ENCODE measurements around the gene IGLL1. TPM values are rescaled to one million over a fixed set of nuclear protein-coding genes. Genes with fewer than 3 reads are reported as not detected.

Gene IGLL1
- polyA plus RNA-seq, 1 of the 3 experiments (the other 2 are of a cell fraction) = not detected

DNA sequence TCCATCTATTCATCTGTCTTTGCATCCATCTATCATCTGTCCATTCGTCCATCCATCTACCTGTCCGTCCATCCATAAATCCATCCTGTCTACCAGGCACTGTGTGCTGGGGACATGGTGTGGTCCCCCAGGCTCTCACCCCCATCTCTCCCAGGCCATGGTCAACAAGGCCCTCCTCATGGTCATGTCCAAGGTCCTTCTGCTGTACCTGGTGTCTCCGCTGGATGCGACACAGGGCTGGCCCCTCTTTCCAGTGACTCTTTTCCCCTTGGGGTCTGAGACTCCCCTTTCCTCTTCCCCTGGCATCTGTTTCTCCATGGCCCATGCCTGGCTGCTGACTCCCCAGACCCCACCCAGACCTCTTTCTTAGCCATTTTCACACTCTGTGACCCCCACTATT, 4.5 kb downstream of the IGLL1 start:
- Histone ChIP-seq H3K27me3 (ENCODE audit: insufficient read depth) (no peaks in the 10 kb centered on the region), H3F3A (replicated peaks; ENCODE audit: insufficient read depth) (no peaks in the 10 kb centered on the region), H3K9me3 (no peaks in the 10 kb centered on the region), H3K27ac (ENCODE audit: low read depth in 2 of 2, low read length in 1 of 2) (no peak overlapping the region), H3K79me2 (ENCODE audit: insufficient read depth) (no peaks in the 10 kb centered on the region), H3K36me3 (replicated peaks in 1 of 2; ENCODE audit: control insufficient read depth in 1 of 2, insufficient read depth in 2 of 2, low read length in 1 of 2) (no peaks in the 10 kb centered on the region), H3K9me2 (no peaks in the 10 kb centered on the region), H3K9ac (no peak overlapping the region), H3K4me2 (no peak overlapping the region), H2AFZ (ENCODE audit: low read depth) (no peak overlapping the region), H3K4me1 (ENCODE audit: control insufficient read depth in 1 of 2, insufficient read depth in 2 of 2, low read depth in 1 of 2, low read length in 1 of 2) (no peaks in the 10 kb centered on the region), H4K20me1 (ENCODE audit: insufficient read depth) (no peaks in the 10 kb centered on the region), H3K4me3 (ENCODE audit: low read depth in 2 of 2, low read length in 1 of 2) (no peak overlapping the region)
- no peak for DNase-seq
- ChIA-PET POLR2A (no interaction called here), CTCF (no interaction called here)
- no peak for TF ChIP-seq SIN3A (IDR thresholded peaks at IDR 0.05; ENCODE audit: borderline replicate concordance, low read depth, low read length)
- TF ChIP-seq RFX5 (IDR thresholded peaks at IDR 0.05; ENCODE audit: low read length) = no peak
- TF ChIP-seq, protein P1, sequence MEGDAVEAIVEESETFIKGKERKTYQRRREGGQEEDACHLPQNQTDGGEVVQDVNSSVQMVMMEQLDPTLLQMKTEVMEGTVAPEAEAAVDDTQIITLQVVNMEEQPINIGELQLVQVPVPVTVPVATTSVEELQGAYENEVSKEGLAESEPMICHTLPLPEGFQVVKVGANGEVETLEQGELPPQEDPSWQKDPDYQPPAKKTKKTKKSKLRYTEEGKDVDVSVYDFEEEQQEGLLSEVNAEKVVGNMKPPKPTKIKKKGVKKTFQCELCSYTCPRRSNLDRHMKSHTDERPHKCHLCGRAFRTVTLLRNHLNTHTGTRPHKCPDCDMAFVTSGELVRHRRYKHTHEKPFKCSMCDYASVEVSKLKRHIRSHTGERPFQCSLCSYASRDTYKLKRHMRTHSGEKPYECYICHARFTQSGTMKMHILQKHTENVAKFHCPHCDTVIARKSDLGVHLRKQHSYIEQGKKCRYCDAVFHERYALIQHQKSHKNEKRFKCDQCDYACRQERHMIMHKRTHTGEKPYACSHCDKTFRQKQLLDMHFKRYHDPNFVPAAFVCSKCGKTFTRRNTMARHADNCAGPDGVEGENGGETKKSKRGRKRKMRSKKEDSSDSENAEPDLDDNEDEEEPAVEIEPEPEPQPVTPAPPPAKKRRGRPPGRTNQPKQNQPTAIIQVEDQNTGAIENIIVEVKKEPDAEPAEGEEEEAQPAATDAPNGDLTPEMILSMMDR (IDR thresholded peaks at IDR 0.05) = no peak
- TF ChIP-seq SMC3 (IDR thresholded peaks at IDR 0.05; ENCODE audit: low read depth, low read length) = no peak
- TF ChIP-seq TAF1 (IDR thresholded peaks at IDR 0.05; ENCODE audit: borderline replicate concordance, low read depth, low read length) = no peak
- TF ChIP-seq FOSL2 (IDR thresholded peaks at IDR 0.05; ENCODE audit: borderline replicate concordance, low read depth) = no peak
- no peak for TF ChIP-seq TCF12 (IDR thresholded peaks at IDR 0.05)
- TF ChIP-seq, protein P2, sequence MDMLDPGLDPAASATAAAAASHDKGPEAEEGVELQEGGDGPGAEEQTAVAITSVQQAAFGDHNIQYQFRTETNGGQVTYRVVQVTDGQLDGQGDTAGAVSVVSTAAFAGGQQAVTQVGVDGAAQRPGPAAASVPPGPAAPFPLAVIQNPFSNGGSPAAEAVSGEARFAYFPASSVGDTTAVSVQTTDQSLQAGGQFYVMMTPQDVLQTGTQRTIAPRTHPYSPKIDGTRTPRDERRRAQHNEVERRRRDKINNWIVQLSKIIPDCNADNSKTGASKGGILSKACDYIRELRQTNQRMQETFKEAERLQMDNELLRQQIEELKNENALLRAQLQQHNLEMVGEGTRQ (IDR thresholded peaks at IDR 0.05; ENCODE audit: borderline replicate concordance, low read depth, low read length) = no peak
- no peak for TF ChIP-seq JUND (IDR thresholded peaks at IDR 0.05)
- 69% methylated on average over 4 of the region's 4 CpGs for WGBS (ENCODE audit: low lambda C conversion rate)

DNA sequence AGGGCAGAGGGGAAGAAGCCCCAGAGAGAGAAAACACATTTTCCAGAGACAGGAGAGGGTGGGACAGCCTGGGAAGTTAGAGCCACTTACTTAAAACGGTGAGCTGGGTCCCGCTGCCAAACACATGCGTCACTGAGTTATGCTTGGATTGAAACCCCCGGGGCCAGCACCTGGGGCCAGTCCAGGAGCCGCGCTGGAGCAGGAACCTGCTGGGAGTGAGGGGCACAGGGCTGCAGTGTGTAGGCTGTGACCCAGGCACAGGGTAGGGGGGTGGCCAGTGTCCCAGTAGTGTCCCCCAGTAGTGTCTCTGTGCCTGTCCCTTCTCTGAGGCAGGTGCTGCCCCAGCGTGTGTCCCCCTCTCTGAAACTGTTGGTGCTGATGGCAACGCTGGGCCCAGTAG, 5.2 kb downstream of the IGLL1 start:
- CTCF ChIA-PET = no interaction called here
- H3K27me3 ChIP-seq (ENCODE audit: insufficient read depth) = no peaks in the 10 kb centered on the region
- no peaks in the 10 kb centered on the region for H3K79me2 ChIP-seq (ENCODE audit: insufficient read depth)
- POLR2A ChIA-PET = no interaction called here
- H3K36me3 ChIP-seq (replicated peaks in 1 of 2; ENCODE audit: control insufficient read depth in 1 of 2, insufficient read depth in 2 of 2, low read length in 1 of 2) = no peaks in the 10 kb centered on the region
- TF ChIP-seq SMC3 (IDR thresholded peaks at IDR 0.05; ENCODE audit: low read depth, low read length) = no peak
- TF ChIP-seq GATA2 (CRISPR knock-in tag; IDR thresholded peaks at IDR 0.05) = no peak
- TF ChIP-seq, protein P3, sequence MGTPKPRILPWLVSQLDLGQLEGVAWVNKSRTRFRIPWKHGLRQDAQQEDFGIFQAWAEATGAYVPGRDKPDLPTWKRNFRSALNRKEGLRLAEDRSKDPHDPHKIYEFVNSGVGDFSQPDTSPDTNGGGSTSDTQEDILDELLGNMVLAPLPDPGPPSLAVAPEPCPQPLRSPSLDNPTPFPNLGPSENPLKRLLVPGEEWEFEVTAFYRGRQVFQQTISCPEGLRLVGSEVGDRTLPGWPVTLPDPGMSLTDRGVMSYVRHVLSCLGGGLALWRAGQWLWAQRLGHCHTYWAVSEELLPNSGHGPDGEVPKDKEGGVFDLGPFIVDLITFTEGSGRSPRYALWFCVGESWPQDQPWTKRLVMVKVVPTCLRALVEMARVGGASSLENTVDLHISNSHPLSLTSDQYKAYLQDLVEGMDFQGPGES (IDR thresholded peaks at IDR 0.05; ENCODE audit: low read depth, low read length) = no peak
- TF ChIP-seq POLR2AphosphoS5 (IDR thresholded peaks at IDR 0.05; ENCODE audit: low read depth, low read length) = no peak
- TF ChIP-seq EZH2phosphoT487 (IDR thresholded peaks at IDR 0.05; ENCODE audit: borderline replicate concordance, low read depth) = no peak
- TF ChIP-seq RFX5 (IDR thresholded peaks at IDR 0.05; ENCODE audit: low read length) = no peak
- TF ChIP-seq GABPA (IDR thresholded peaks at IDR 0.05; ENCODE audit: low read depth) = no peak
- TF ChIP-seq JUND (IDR thresholded peaks at IDR 0.05) = no peak
- TF ChIP-seq ELF1 (IDR thresholded peaks at IDR 0.05) = no peak
- no peak for TF ChIP-seq PBX3 (IDR thresholded peaks at IDR 0.05)
- TF ChIP-seq FOXM1 (IDR thresholded peaks at IDR 0.05; ENCODE audit: low read depth) = no peak
- TF ChIP-seq SIN3A (IDR thresholded peaks at IDR 0.05; ENCODE audit: borderline replicate concordance, low read depth, low read length) = no peak
- TF ChIP-seq NRF1 (IDR thresholded peaks at IDR 0.05; ENCODE audit: low read depth, low read length) = no peak
- no peak for TF ChIP-seq EP300 (IDR thresholded peaks at IDR 0.05; ENCODE audit: borderline replicate concordance in 1 of 2, low read depth in 1 of 2, low read length in 1 of 2)
- TF ChIP-seq, protein P2 (IDR thresholded peaks at IDR 0.05; ENCODE audit: borderline replicate concordance, low read depth, low read length) = no peak
- H3K27ac ChIP-seq (ENCODE audit: low read depth in 2 of 2, low read length in 1 of 2) = no peak overlapping the region
- no peak overlapping the region for H2AFZ ChIP-seq (ENCODE audit: low read depth)
- WGBS (ENCODE audit: low lambda C conversion rate) = 60% methylated on average over 1 of the region's 8 CpGs
- no peaks in the 10 kb centered on the region for H3K9me2 ChIP-seq
- H3F3A ChIP-seq (replicated peaks; ENCODE audit: insufficient read depth) = no peaks in the 10 kb centered on the region
- H3K4me2 ChIP-seq = no peak overlapping the region
- H3K4me3 ChIP-seq (ENCODE audit: low read depth in 2 of 2, low read length in 1 of 2) = no peak overlapping the region
- no peaks in the 10 kb centered on the region for H4K20me1 ChIP-seq (ENCODE audit: insufficient read depth)
- H3K9ac ChIP-seq = no peak overlapping the region
- H3K4me1 ChIP-seq (ENCODE audit: control insufficient read depth in 1 of 2, insufficient read depth in 2 of 2, low read depth in 1 of 2, low read length in 1 of 2) = no peaks in the 10 kb centered on the region
- no peak for DNase-seq
- no peaks in the 10 kb centered on the region for H3K9me3 ChIP-seq

Data from SK-N-SH (cell line).